ENCODE results near the gene CEACAM19.
A peak's percentile ranks its signal among the peaks of the same experiment; 100 is the strongest.
"Not testable (repeated sequence)": the region's sequence is repeated elsewhere in the genome, so short reads cannot be mapped to it uniquely, and the experiment has no call there.

Gene CEACAM19

GRCh38 chr19:44712864-44713515 is 41.7 kb downstream of the CEACAM19 start:
- Mint-ChIP-seq H3K4me3 (no peak overlapping the region), H3K27me3 (no peaks in the 10 kb centered on the region), H3K36me3 (peaks cover 3% of the 10 kb centered on the region), H3K4me1 (ENCODE audit: low read depth) (peaks cover 4% of the 10 kb centered on the region), H3K9me3 (ENCODE audit: low read depth) (peaks cover 9% of the 10 kb centered on the region), H3K27ac (no peak overlapping the region)

DNA sequence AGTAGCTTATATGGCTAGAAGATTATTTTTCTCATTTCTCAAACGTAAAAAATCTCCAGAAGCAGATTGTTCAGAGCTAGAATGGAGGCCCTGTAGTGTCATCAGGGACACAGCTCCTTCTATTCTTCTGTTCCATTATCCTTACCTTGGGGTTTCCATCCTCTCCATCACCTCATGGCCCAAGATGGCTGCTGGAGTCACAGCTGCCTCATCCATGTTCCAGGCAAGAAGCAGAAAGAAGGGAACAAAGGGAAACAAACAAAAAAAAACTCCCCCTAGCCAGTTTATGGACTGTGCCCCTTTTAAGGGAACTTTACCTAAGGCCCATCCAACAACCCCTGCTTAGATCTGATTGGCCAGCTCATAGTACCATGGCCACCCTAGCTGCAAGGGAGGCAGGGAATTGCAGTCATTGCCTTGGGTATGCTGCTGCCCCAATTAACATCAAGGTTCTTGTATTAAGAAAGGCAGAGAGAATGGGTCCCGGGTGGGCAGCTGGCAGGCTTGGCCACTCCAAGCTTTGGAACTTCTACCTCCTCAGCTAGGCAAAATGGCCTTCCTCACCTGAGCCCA is 43.4 kb downstream of the CEACAM19 start:
- H3K9me3 Mint-ChIP-seq (ENCODE audit: low read depth): peaks cover 9% of the 10 kb centered on the region
- peaks cover 4% of the 10 kb centered on the region for H3K4me1 Mint-ChIP-seq (ENCODE audit: low read depth)
- no peaks in the 10 kb centered on the region for H3K27me3 Mint-ChIP-seq
- H3K27ac Mint-ChIP-seq: no peak overlapping the region
- no peak overlapping the region for H3K4me3 Mint-ChIP-seq
- peaks cover 3% of the 10 kb centered on the region for H3K36me3 Mint-ChIP-seq

GRCh38 chr19:44717603-44718002 is 46.3 kb downstream of the CEACAM19 start:
- H3K4me3 Mint-ChIP-seq: no peak overlapping the region
- peaks cover 9% of the 10 kb centered on the region for H3K9me3 Mint-ChIP-seq (ENCODE audit: low read depth)
- peaks cover 3% of the 10 kb centered on the region for H3K36me3 Mint-ChIP-seq
- peaks cover 8% of the 10 kb centered on the region for H3K4me1 Mint-ChIP-seq (ENCODE audit: low read depth)
- no peaks in the 10 kb centered on the region for H3K27me3 Mint-ChIP-seq
- no peak overlapping the region for H3K27ac Mint-ChIP-seq

DNA sequence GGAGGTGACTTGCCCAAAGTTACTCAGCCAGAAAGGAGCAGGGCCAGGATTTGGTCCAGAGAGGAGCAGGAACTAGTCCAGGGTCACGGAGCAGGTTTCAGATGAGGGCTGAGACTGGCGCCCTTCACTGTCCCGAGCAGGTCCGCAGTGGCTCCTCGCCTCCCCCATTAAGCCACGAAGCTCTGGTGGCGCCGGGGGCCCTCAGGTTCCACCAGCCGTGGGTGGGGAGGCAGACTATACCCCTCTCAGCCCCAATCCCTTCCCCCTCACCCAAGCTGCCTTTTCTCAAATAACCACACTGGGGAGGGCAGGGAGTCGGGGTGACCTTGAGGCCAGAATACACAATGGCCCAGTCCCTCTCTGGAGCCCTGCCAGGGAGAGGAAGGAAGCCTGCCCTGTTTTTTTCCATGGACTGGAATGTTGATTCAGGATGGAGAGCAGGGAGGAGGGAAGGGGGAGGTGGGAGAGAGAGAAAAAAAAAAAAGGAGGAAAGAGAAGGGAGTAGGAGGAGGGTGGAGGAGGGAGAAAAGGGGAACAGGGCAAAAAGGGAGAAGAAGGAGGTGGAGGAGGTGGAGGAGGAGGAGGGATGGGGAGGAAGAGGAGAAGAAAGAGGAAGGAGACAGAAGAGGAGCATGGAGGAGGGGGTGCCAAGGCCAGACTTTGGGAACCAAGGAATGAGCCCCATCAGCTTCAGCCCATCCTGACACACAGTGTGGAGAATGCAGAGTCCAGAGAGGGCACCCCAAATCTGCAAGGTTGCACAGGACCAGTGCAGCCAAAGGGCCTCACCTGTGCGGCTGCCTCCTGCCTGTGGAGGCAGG is 47.4 kb downstream of the CEACAM19 start:
- Mint-ChIP-seq H3K27ac (no peak overlapping the region), H3K9me3 (ENCODE audit: low read depth) (peaks cover 9% of the 10 kb centered on the region), H3K36me3 (peaks cover 3% of the 10 kb centered on the region), H3K4me3 (no peak overlapping the region), H3K4me1 (ENCODE audit: low read depth) (peaks cover 15% of the 10 kb centered on the region), H3K27me3 (no peaks in the 10 kb centered on the region)

- H3K4me3 Mint-ChIP-seq: no peak overlapping the region
- H3K27ac Mint-ChIP-seq: no peak overlapping the region
- H3K36me3 Mint-ChIP-seq: peaks cover 3% of the 10 kb centered on the region
- peaks cover 9% of the 10 kb centered on the region for H3K9me3 Mint-ChIP-seq (ENCODE audit: low read depth)
- H3K27me3 Mint-ChIP-seq: no peaks in the 10 kb centered on the region
- peaks cover 21% of the 10 kb centered on the region for H3K4me1 Mint-ChIP-seq (ENCODE audit: low read depth)
Measured at GRCh38 chr19:44719262-44719701, 48.0 kb downstream of the CEACAM19 start.

GRCh38 chr19:44720396-44720795 is 49.1 kb downstream of the CEACAM19 start:
- peaks cover 22% of the 10 kb centered on the region for H3K4me1 Mint-ChIP-seq (ENCODE audit: low read depth)
- H3K27me3 Mint-ChIP-seq; H3K9me3 Mint-ChIP-seq (ENCODE audit: low read depth); H3K27ac Mint-ChIP-seq; H3K4me3 Mint-ChIP-seq; H3K36me3 Mint-ChIP-seq: not testable (repeated sequence)

DNA sequence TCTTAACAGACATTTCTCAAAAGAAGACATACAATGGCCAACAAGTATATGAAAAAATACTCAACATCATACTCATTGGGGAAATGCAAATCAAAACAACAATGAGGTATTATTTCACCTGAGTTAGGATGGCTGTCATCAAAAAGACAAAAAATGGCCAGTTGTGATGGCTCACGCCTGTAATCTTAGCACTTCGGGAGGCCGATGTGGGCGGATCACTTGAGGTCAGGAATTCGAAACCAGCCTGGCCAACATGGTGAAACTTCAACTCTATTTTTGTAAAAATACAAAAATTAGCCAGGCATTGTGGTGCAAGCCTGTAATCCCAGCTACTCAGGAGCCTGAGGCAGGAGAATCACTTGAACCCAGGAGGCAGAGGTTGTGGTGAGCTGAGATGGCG is 49.7 kb downstream of the CEACAM19 start:
- Mint-ChIP-seq H3K27ac (no peak overlapping the region), H3K4me1 (ENCODE audit: low read depth) (peaks cover 22% of the 10 kb centered on the region), H3K9me3 (ENCODE audit: low read depth) (no peaks in the 10 kb centered on the region), H3K27me3 (no peaks in the 10 kb centered on the region), H3K36me3 (no peaks in the 10 kb centered on the region), H3K4me3 (no peak overlapping the region)

DNA sequence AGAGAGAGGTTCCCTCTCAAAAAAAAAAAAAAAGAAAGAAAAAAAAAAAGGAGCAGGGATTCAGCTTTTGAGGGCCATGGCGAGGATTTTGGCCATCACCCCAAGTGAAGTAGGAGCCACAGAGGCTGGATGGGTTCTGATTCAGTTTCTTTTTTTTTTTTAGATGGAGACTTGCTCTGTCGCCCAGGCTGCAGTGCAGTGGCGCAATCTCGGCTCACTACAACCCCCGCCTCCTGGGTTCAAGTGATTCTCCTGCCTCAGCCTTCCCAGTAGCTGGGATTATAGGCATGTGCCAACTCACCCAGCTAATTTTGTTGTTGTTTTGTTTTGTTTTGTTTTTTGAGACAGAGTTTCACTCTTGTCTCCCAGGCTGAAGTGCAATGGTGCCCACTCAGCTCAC is 50.1 kb downstream of the CEACAM19 start:
- H3K27ac Mint-ChIP-seq; H3K36me3 Mint-ChIP-seq; H3K4me3 Mint-ChIP-seq; H3K9me3 Mint-ChIP-seq (ENCODE audit: low read depth); H3K27me3 Mint-ChIP-seq: not testable (repeated sequence)
- peaks cover 22% of the 10 kb centered on the region for H3K4me1 Mint-ChIP-seq (ENCODE audit: low read depth)

GRCh38 chr19:44722131-44723121 is 51.1 kb downstream of the CEACAM19 start:
- Mint-ChIP-seq H3K36me3 (no peaks in the 10 kb centered on the region), H3K4me1 (ENCODE audit: low read depth) (peaks cover 22% of the 10 kb centered on the region), H3K27ac (no peak overlapping the region), H3K27me3 (no peaks in the 10 kb centered on the region), H3K4me3 (peak overlapping the region; percentile 49), H3K9me3 (ENCODE audit: low read depth) (no peaks in the 10 kb centered on the region)

GRCh38 chr19:44723299-44723951 is 52.1 kb downstream of the CEACAM19 start:
- no peak overlapping the region for H3K4me3 Mint-ChIP-seq
- no peak overlapping the region for H3K27ac Mint-ChIP-seq
- H3K4me1 Mint-ChIP-seq (ENCODE audit: low read depth): peaks cover 26% of the 10 kb centered on the region

DNA sequence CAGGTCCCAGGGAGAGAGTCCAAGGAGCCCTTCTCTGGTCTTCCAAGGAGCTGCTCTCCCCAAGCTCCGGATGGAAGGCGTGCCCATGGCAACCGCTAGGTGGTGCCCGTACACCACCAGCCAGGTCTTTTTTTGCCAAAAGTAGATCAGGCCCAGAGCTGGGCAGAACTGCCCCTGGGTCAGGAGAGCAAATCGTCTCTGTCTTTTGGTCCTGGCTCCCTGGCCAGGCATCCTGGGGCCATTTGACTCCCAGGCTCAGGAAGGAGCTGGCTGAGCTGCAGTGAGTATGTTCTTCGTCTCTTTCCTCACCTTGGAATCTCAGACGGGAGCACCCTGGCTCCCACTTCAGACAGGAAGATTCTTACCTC is 52.7 kb downstream of the CEACAM19 start:
- Mint-ChIP-seq H3K9me3 (ENCODE audit: low read depth) (no peaks in the 10 kb centered on the region), H3K4me3 (no peak overlapping the region), H3K36me3 (no peaks in the 10 kb centered on the region), H3K4me1 (ENCODE audit: low read depth) (peaks cover 26% of the 10 kb centered on the region), H3K27ac (no peak overlapping the region), H3K27me3 (no peaks in the 10 kb centered on the region)

More at GRCh38 chr19:44723299-44723951, 52.1 kb downstream of the CEACAM19 start:
- H3K36me3 Mint-ChIP-seq: no peaks in the 10 kb centered on the region
- H3K27me3 Mint-ChIP-seq: no peaks in the 10 kb centered on the region
- H3K9me3 Mint-ChIP-seq (ENCODE audit: low read depth): no peaks in the 10 kb centered on the region

DNA sequence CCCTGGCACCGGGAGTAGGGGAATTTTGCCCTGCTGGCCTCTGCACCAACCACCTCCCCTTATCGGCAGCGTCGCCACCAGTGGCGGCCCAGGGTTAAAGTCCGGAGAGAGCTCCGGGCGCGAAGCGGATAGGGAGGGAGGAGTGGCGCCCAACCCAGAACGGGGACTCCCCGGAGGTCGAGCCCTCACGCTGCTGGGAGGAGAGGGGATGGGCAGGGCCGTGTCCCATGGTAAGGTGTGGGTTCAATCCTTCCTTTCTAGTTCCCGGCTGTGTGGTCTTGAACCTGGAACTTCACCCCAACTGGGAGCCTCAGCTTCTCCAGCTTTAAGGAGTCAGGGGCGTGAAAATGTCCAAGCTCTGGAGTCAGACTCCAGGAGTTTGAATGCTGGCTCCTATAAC is 54.0 kb downstream of the CEACAM19 start:
- Mint-ChIP-seq H3K27ac (no peak overlapping the region), H3K27me3 (no peaks in the 10 kb centered on the region), H3K36me3 (no peaks in the 10 kb centered on the region), H3K4me3 (no peak overlapping the region), H3K4me1 (ENCODE audit: low read depth) (peaks cover 26% of the 10 kb centered on the region), H3K9me3 (ENCODE audit: low read depth) (no peaks in the 10 kb centered on the region)

DNA sequence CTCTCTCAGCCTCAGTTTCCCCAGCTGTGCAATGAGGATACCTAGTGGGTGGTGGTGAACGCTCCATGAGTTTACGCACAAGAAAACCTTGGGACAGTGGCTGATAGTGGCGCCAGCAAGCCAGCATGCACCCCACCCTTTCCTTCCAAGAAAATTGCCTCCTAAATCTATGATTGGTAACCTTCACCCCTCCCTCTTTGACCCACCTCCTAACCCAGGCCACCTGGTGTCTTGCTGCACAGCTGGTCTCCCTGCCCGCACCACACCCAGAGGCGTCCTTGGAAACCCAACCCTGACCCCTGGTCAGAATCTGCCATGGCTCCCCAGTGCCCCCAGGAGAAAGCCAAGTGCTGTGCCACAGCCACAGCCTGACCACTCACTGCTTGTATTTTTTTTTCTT is 54.4 kb downstream of the CEACAM19 start:
- Mint-ChIP-seq H3K36me3 (no peaks in the 10 kb centered on the region), H3K27ac (no peak overlapping the region), H3K4me1 (ENCODE audit: low read depth) (peaks cover 26% of the 10 kb centered on the region), H3K9me3 (ENCODE audit: low read depth) (no peaks in the 10 kb centered on the region), H3K27me3 (no peaks in the 10 kb centered on the region), H3K4me3 (no peak overlapping the region)

DNA sequence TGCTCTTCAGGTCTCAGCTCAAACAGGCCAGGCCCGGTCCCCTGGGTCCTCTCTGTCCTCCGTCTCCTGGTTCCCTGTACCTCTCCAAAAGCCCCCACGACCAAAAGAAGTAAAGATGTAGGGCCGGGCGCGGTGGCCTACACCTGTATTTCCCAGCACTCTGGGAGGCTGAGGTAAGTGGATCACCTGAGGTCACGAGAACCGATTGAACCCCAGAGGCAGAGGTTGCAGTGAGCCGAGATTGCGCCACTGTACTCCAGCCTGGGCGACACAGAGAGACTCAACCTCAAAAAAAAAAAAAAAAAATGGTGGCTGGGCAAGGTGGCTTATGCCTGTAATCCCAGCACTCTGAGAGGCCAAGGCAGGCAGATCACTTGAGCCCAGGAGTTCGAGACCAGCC is 55.2 kb downstream of the CEACAM19 start:
- no peak overlapping the region for H3K27ac Mint-ChIP-seq
- H3K4me1 Mint-ChIP-seq (ENCODE audit: low read depth): peaks cover 26% of the 10 kb centered on the region
- H3K36me3 Mint-ChIP-seq: no peaks in the 10 kb centered on the region
- H3K9me3 Mint-ChIP-seq (ENCODE audit: low read depth): no peaks in the 10 kb centered on the region
- H3K27me3 Mint-ChIP-seq: no peaks in the 10 kb centered on the region
- no peak overlapping the region for H3K4me3 Mint-ChIP-seq
